ENCODE data around the gene TUT4.

Gene TUT4

DNA sequence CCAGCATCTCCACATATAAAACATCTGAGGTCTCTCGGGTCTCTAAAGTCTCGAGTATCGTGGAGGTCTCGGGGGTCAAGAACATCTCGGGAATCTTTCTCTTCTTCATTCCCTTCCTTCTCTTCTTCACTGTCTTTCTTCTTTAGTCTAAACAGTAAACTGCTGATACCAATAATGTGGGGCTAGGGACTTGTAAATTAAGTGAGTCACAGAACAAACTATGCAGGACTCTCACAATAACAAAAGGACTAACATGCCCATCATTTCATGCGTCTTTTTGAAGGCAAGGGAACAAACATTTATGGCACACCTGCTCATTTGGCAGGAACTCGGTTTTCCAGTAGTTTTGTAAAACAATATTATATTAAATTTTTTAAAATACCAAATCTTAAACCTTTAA, 116.1 kb downstream of the TUT4 start:
- no peak for DNase-seq (ENCODE audit: low read depth)
- no peak overlapping the region for H3K4me3 ChIP-seq (ENCODE audit: low read length)
- TF ChIP-seq, protein P1, sequence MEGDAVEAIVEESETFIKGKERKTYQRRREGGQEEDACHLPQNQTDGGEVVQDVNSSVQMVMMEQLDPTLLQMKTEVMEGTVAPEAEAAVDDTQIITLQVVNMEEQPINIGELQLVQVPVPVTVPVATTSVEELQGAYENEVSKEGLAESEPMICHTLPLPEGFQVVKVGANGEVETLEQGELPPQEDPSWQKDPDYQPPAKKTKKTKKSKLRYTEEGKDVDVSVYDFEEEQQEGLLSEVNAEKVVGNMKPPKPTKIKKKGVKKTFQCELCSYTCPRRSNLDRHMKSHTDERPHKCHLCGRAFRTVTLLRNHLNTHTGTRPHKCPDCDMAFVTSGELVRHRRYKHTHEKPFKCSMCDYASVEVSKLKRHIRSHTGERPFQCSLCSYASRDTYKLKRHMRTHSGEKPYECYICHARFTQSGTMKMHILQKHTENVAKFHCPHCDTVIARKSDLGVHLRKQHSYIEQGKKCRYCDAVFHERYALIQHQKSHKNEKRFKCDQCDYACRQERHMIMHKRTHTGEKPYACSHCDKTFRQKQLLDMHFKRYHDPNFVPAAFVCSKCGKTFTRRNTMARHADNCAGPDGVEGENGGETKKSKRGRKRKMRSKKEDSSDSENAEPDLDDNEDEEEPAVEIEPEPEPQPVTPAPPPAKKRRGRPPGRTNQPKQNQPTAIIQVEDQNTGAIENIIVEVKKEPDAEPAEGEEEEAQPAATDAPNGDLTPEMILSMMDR (IDR thresholded peaks at IDR 0.05; ENCODE audit: insufficient read depth, low read depth, low read length, missing control alignments): no peak

DNA sequence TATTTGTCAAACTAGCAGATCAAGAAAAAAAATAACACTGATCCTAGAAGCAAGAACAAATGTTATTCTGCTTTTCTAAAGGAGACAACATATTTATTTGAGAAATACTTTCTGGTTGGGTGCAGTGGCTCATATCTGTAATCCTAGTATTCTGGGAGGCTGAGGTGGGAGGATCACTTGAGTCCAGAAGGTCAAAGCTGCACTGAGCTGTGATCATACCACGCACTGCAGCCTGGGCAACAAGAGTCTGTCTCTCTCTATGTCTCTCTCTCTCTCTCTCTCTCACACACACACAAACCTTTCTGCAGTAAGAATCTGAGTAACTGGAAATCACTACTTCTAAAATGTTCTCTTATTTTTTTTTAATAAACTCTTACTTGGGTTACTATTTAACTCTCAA, 117.2 kb downstream of the TUT4 start:
- TF ChIP-seq, protein P1 (IDR thresholded peaks at IDR 0.05; ENCODE audit: insufficient read depth, low read depth, low read length, missing control alignments): no peak
- no peak for DNase-seq (ENCODE audit: low read depth)

DNA sequence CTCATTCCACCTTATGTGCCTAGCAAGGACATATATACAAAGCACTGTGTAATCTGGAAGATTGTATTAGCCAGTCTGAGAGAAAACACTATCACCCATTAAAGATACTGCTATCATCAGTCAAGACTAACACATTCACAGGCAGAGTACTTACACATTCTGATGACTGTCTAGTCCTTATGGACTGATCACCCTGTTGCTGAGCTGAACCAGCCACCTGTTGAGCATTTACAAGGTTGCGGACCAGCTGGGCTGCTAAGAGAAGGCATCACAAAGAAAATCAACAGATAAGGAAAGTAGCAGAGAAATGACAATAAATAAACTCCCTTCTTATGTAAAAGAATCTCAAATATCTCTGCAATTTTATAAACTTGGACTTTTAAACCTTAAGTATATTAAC, 117.7 kb downstream of the TUT4 start:
- DNase-seq (ENCODE audit: low read depth): no peak
- H3K4me3 ChIP-seq (ENCODE audit: low read length): no peak overlapping the region
- TF ChIP-seq, protein P1 (IDR thresholded peaks at IDR 0.05; ENCODE audit: insufficient read depth, low read depth, low read length, missing control alignments): no peak

More for the DNA sequence above, 117.2 kb downstream of the TUT4 start:
- no peak overlapping the region for H3K4me3 ChIP-seq (ENCODE audit: low read length)

DNA sequence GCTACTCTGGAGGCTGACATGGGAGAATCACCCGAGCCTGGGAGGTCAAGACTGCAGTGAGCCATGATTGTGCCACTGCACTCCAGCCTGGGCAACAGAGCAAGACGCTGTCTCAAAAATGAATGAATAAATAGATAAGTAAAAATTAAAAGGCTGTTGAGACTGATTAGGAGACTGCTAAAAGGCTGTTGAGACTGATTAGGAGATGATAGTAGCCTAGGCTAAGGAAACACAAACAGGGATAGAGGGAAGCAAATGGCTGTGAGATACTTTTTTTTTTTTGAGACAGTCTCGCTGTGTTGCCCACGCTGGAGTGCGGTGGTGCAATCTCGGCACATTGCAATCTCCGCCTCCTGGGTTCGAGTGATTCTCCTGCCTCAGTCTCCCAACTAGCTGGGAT, 120.1 kb downstream of the TUT4 start:
- TF ChIP-seq, protein P1 (IDR thresholded peaks at IDR 0.05; ENCODE audit: insufficient read depth, low read depth, low read length, missing control alignments): no peak
- no peak for DNase-seq (ENCODE audit: low read depth)
- no peak overlapping the region for H3K4me3 ChIP-seq (ENCODE audit: low read length)

DNA sequence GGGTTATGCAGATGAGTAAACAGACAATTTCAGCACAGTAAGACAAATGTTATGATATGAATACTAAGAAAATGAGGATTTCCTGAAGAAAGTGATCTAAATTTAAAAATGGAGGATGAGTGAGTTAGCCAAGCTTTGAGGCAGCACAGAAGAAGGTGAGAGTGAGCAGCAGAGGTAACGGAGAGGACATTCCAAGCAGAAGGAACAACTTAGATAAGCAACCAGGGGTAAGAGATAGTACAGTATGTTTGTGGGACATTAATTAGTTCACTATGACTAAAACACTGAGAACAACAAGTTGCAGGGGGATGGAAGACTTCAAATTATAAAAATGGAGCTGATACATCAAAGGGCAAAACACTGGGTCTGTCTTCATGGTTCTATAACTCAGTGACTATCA, 125.7 kb downstream of the TUT4 start:
- H3K4me3 ChIP-seq (ENCODE audit: low read length): no peak overlapping the region
- no peak for DNase-seq (ENCODE audit: low read depth)
- TF ChIP-seq, protein P1 (IDR thresholded peaks at IDR 0.05; ENCODE audit: insufficient read depth, low read depth, low read length, missing control alignments): no peak

DNA sequence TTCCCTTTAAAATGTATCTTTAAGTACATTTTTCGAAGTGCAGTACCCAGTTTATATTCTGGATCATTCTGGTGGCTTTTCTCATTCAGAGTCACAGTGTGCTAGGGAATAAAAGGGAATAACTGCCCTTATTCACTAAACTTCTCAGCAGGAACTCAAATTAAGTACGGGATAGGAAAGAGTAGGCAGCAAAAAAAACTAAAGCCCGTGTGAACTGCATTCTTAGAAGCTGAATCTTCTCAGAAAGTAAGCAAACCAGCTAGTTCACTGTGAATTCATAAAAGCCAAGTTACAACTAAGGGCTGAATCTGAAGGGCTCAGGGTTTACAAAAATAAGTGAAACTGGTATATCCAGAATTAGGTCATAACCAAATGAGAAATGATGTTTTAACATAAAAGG, 126.5 kb downstream of the TUT4 start:
- peak; percentile 71 for DNase-seq (ENCODE audit: low read depth)
- TF ChIP-seq, protein P1 (IDR thresholded peaks at IDR 0.05; ENCODE audit: insufficient read depth, low read depth, low read length, missing control alignments): no peak
- H3K4me3 ChIP-seq (ENCODE audit: low read length): no peak overlapping the region

DNA sequence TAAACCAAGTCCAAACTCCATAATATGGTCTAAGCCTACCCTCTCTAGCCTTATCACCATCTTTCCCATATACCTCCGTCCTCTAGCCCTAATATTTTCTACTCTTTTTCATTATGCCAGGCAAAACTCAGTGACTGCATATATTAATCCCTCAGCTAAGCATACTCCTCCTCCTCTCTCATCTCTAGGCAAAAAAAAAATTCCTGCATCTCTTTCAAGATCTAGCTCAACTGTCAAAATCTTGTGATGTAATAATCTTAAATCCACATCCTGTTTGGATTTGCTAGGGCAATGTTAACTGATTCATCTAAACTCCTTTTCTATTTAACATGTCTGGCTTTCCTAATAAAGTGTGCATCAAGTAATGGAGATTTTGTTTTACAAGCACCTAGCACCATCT, 128.1 kb downstream of the TUT4 start:
- TF ChIP-seq, protein P1 (IDR thresholded peaks at IDR 0.05; ENCODE audit: insufficient read depth, low read depth, low read length, missing control alignments): no peak
- no peak for DNase-seq (ENCODE audit: low read depth)
- no peak overlapping the region for H3K4me3 ChIP-seq (ENCODE audit: low read length)
